ENCODE results near the gene CD180. TPM values are rescaled to one million over a fixed set of nuclear protein-coding genes. Genes with fewer than 3 reads are reported as not detected.

CD180 gene
- total RNA-seq, 6 experiments from 2014 or later = not detected

DNA sequence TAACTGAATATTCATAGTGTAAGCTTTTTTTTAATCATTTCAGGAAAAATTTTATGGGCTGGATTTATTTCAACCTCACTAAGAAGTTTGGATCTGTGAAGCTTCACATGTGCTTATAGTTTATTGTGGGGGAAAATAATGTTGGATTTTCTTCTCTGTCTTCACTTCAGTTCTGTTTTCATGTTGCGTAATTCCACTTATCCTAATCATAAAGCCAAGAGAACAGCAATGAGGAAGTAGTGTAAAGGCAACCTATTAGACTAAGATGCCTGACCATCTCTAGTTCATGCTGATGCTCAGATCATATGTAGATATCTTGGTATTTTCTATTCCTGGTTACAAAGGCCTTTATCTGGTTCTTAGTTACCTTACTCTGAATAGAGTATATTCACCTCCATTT lies 50.0 kb downstream of the CD180 start:
- Mint-ChIP-seq H3K4me3 (no peak overlapping the region), H3K27ac (no peak overlapping the region), H3K36me3 (ENCODE audit: low read depth) (peaks cover 6% of the 10 kb centered on the region; the same call in 1 of the 2 replicates), H3K9me3 (no peaks in the 10 kb centered on the region), H3K27me3 (ENCODE audit: insufficient read depth) (no peaks in the 10 kb centered on the region), H3K4me1 (ENCODE audit: low read depth) (peaks cover 17% of the 10 kb centered on the region)
- TF ChIP-seq, protein P1, sequence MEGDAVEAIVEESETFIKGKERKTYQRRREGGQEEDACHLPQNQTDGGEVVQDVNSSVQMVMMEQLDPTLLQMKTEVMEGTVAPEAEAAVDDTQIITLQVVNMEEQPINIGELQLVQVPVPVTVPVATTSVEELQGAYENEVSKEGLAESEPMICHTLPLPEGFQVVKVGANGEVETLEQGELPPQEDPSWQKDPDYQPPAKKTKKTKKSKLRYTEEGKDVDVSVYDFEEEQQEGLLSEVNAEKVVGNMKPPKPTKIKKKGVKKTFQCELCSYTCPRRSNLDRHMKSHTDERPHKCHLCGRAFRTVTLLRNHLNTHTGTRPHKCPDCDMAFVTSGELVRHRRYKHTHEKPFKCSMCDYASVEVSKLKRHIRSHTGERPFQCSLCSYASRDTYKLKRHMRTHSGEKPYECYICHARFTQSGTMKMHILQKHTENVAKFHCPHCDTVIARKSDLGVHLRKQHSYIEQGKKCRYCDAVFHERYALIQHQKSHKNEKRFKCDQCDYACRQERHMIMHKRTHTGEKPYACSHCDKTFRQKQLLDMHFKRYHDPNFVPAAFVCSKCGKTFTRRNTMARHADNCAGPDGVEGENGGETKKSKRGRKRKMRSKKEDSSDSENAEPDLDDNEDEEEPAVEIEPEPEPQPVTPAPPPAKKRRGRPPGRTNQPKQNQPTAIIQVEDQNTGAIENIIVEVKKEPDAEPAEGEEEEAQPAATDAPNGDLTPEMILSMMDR (IDR thresholded peaks at IDR 0.05) = no peak
- DNase-seq = no peak

GRCh38 chr5:67144183-67144639 lies 52.4 kb downstream of the CD180 start:
- H3K27me3 Mint-ChIP-seq (ENCODE audit: insufficient read depth) = no peaks in the 10 kb centered on the region
- no peak overlapping the region for H3K27ac Mint-ChIP-seq
- peaks cover 6% of the 10 kb centered on the region; the same call in 1 of the 2 replicates for H3K36me3 Mint-ChIP-seq (ENCODE audit: low read depth)
- H3K9me3 Mint-ChIP-seq = no peaks in the 10 kb centered on the region
- H3K4me1 Mint-ChIP-seq (ENCODE audit: low read depth) = peaks cover 14% of the 10 kb centered on the region
- TF ChIP-seq, protein P1 (IDR thresholded peaks at IDR 0.05) = no peak
- H3K4me3 Mint-ChIP-seq = no peak overlapping the region
- DNase-seq = no peak

DNA sequence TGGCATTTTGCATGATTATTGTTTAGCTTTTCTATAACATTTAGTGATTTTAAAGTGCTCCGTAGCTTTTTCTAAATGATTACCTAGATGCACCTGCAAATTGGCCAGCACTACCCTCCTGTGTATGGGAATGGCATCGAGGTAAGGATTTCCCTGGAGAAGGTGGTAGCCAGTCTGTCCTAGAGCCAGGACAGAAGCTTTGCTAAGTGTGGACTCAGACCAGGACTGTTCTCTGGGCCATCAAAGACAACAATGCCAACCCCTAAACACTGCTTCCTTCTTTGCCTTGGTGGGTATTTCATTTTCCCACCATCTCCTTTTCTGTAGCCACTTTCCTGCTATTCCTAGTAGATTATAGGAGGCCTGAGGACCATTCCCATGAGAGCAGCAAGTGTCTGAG lies 53.0 kb downstream of the CD180 start:
- Mint-ChIP-seq H3K27me3 (ENCODE audit: insufficient read depth) (no peaks in the 10 kb centered on the region), H3K4me1 (ENCODE audit: low read depth) (peaks cover 11% of the 10 kb centered on the region), H3K4me3 (no peak overlapping the region), H3K36me3 (ENCODE audit: low read depth) (peaks cover 6% of the 10 kb centered on the region; the same call in 1 of the 2 replicates), H3K9me3 (no peaks in the 10 kb centered on the region), H3K27ac (no peak overlapping the region)
- TF ChIP-seq, protein P1 (IDR thresholded peaks at IDR 0.05) = no peak
- no peak for DNase-seq

DNA sequence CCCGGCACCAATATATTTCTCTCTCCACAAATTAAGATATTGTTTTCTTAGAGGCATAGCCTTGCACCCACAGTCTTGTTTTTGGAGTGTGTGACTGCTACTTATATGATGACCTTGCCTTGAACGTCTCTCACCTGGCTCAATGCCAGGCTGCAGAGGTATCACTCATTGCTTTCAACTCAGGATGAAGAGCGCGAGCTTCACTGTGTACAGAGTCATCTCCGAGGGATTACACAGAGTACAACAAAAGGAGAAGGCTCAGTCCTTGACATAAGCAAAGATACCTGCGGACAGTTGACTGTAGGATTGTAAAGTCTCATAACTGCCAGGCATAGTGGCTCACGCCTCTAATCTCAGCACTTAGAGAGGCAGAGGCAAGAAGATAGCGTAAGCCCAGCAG lies 53.8 kb downstream of the CD180 start:
- TF ChIP-seq, protein P1 (IDR thresholded peaks at IDR 0.05) = no peak
- Mint-ChIP-seq H3K4me3 (no peak overlapping the region), H3K36me3 (ENCODE audit: low read depth) (peaks cover 6% of the 10 kb centered on the region; the same call in 1 of the 2 replicates), H3K27me3 (ENCODE audit: insufficient read depth) (no peaks in the 10 kb centered on the region), H3K27ac (no peak overlapping the region), H3K9me3 (no peaks in the 10 kb centered on the region), H3K4me1 (ENCODE audit: low read depth) (peaks cover 9% of the 10 kb centered on the region)
- DNase-seq = no peak

GRCh38 chr5:67141644-67142043 lies 55.0 kb downstream of the CD180 start:
- Mint-ChIP-seq H3K27me3 (ENCODE audit: insufficient read depth) (no peaks in the 10 kb centered on the region), H3K4me3 (no peak overlapping the region), H3K36me3 (ENCODE audit: low read depth) (peaks cover 6% of the 10 kb centered on the region; the same call in 1 of the 2 replicates), H3K27ac (no peak overlapping the region), H3K4me1 (ENCODE audit: low read depth) (no peaks in the 10 kb centered on the region), H3K9me3 (no peaks in the 10 kb centered on the region)
- no peak for DNase-seq
- TF ChIP-seq, protein P1 (IDR thresholded peaks at IDR 0.05) = no peak

DNA sequence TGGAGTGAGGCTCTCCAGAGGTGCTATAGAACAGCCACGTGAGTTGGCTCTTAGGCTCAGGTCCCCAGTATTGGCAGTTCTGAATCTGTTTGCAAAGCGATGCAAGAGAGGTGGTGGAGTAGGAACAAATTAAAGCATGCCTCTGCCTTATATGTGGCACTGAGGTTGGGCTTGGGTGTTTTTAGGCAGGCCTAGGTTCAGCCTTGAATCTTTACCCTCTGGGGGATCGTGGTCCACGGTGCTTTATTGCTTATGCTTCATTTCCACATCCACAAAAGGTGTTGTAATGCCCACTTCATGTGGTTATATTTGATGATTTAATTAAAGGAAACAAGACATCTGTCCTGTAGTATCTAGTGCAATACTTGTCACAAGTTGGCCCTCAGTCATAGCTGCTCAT lies 56.2 kb downstream of the CD180 start:
- H3K27ac Mint-ChIP-seq = no peak overlapping the region
- H3K4me3 Mint-ChIP-seq = no peak overlapping the region
- no peaks in the 10 kb centered on the region for H3K27me3 Mint-ChIP-seq (ENCODE audit: insufficient read depth)
- H3K36me3 Mint-ChIP-seq (ENCODE audit: low read depth) = peaks cover 6% of the 10 kb centered on the region; the same call in 1 of the 2 replicates
- DNase-seq = no peak
- TF ChIP-seq, protein P1 (IDR thresholded peaks at IDR 0.05) = no peak
- no peaks in the 10 kb centered on the region for H3K9me3 Mint-ChIP-seq
- H3K4me1 Mint-ChIP-seq (ENCODE audit: low read depth) = no peaks in the 10 kb centered on the region
